GM19468 (cell line): ENCODE measurements around the gene PTDSS2.

Experiments used
- ATAC-seq: cut with Tn5 transposase; IDR thresholded peaks from one replicate; pipeline ENCODE4 v1.9.1; 2021; ENCODE audit warnings: mild to moderate bottlenecking, moderate library complexity, moderate number of reproducible peaks; ENCODE audit not compliant: unreplicated experiment; ENCODE audit errors: extremely low read depth

The PTDSS2 gene

DNA sequence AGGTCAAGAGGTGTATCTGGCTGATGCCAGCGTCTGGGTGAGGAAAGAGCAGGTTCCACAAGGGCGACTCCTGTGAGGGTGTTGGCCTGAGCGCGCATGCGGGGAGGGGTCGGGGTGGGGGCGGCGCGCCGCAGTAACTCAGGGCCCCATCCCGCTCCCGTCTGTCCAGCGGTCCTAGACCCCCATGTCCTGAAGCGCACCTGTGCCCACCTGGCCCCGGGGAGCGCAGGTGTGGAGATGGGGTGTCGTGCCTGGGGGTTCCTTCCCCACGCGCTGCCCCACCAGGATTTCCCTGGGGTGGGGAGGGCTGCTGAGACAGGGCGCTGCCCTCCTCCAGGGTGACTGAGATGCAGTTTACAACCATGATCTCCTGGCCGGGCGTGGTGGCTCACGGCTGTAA lies 36.1 kb downstream of the PTDSS2 start:
- ATAC-seq, result no peak

- ATAC-seq, result no peak
Measured at GRCh38 chr11:487571-488021, 37.5 kb downstream of the PTDSS2 start.

DNA sequence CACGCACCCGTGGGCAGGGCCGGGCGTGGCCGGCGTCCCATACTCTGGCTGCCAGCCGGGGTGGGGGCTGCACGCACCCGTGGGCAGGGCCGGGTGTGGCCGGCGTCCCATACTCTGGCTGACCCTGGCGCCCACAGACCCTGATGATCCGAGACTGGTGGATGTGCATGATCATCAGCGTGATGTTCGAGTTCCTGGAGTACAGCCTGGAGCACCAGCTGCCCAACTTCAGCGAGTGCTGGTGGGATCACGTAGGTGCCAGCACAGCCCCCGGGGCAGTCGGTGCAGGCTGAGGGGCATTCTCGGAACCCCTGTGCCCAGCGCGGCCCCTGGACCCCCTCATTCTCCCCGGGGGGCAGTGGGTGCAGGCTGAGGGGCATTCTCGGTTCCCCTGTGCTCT lies 38.0 kb downstream of the PTDSS2 start:
- ATAC-seq, result no peak

DNA sequence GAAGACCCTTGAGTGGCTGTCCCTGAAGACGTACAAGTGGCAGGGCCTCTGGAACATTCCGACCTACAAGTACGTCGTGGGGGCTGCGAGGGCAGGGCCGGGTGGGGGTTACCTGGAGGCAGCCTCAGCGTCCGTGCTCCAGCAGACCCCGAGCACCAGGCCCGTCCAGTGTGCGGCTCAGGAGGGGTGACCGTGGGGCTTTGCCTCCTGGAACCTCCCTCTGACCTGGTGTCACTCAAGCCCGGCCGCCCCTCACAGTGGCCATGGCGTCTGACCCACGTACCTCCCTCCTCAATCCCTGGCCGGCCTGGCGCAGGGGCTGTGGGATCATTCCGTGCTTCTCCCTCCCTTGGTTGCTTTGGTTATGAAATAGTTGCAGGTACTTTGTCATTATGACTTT lies 38.5 kb downstream of the PTDSS2 start:
- no peak for ATAC-seq

- no peak for ATAC-seq
Measured at GRCh38 chr11:488992-489391, 38.9 kb downstream of the PTDSS2 start.

- ATAC-seq, result no peak
Measured at GRCh38 chr11:489610-490185, 39.6 kb downstream of the PTDSS2 start.

DNA sequence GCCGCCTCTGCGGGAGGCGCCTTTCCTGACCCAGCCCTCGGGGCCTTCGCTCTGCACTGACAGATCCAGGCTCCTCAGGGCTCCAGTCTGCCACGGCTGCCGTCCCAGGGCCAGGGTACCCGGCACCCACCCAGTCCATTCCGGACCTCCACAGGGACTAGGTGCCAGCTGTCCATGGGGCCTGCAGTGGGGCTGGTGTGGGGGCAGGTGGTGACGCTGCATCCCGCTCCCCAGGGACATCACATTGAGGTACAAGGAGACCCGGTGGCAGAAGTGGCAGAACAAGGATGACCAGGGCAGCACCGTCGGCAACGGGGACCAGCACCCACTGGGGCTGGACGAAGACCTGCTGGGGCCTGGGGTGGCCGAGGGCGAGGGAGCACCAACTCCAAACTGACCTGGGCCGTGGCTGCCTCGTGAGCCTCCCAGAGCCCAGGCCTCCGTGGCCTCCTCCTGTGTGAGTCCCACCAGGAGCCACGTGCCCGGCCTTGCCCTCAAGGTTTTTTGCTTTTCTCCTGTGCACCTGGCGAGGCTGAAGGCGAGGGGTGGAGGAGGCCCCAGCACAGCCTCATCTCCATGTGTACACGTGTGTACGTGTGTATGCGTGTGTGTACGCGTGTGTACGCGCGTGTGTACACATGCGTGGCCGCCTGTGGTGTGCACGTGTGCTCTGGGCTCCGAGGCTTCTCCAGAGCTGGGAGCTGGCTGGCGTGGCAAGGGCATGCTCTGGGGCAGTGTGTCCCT lies 40.3 kb downstream of the PTDSS2 start:
- no peak for ATAC-seq

GRCh38 chr11:490930-491260 lies 40.8 kb downstream of the PTDSS2 start:
- ATAC-seq, result no peak

- ATAC-seq, result no peak
Measured at GRCh38 chr11:491358-491757, 41.3 kb downstream of the PTDSS2 start.

DNA sequence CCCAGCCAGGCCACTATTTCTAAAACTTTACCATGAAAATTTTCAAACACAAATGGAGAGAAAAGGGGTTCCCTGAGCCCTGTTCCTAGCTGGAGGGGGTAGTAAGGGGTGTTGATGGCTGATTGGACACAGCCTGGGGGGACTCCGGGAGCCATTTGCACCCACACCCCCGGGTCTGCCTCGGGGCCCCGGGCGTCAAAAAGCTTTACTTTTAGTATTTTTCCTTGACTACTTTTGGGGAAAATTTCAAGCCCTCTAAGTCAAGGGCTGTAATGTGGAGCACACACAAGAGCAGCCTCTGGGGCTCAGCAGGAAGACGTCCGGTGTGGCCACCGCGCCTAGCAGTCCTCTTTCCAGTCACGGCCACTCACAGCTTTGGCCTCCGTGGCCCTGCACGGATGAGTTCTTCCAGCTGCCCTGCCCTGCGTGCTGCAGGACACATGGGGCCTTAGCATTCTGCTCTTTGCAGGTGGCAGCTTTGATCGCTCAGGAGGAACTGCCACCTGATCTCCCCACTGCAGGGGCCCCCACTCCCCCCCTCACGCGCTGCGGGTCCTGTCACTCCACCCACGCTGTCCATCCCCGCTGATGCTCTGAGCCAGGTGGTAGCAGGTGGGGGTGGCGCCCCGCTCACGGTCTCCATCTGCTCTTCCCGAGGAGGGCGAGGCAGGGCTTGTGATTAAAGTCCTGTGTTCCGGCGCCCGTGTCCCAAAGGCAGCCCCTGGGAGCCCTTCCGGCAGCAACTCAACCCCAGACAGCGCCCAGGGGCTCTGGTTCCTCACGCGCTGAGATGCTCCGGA lies 42.5 kb downstream of the PTDSS2 start:
- no peak for ATAC-seq

- no peak for ATAC-seq
Measured at GRCh38 chr11:494761-495536, 44.9 kb downstream of the PTDSS2 start.

- ATAC-seq, result no peak
Measured at GRCh38 chr11:495537-495931, 45.5 kb downstream of the PTDSS2 start.

DNA sequence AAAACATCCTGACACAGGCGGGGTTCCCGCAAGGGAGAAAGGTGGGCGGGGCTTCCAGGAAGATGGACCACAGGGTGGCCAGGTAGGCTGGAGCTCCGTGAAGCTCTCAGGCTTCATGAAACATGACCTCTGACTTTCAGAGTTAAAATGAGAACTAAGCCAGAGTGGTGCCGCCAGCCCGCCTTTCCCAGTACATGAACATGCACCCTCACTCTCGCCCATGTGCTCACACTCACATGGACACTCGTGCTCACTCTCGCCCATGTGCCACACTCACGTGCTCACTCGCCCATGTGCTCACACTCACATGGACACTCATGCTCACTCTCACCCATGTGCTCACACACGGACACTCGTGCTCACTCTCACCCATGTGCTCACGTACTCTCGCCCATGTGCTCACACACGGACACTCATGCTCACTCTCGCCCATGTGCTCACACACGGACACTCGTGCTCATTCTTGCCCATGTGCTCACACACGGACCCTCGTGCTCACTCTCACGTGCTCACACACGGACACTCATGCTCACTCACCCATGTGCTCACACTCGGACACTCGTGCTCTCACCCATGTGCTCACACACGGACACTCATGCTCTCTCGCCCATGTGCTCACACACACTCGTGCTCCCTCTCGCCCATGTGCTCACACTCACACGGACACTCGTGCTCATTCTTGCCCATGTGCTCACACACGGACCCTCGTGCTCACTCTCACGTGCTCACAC lies 46.9 kb downstream of the PTDSS2 start:
- ATAC-seq, result no peak

- no peak for ATAC-seq
Measured at GRCh38 chr11:497565-498296, 47.7 kb downstream of the PTDSS2 start.

DNA sequence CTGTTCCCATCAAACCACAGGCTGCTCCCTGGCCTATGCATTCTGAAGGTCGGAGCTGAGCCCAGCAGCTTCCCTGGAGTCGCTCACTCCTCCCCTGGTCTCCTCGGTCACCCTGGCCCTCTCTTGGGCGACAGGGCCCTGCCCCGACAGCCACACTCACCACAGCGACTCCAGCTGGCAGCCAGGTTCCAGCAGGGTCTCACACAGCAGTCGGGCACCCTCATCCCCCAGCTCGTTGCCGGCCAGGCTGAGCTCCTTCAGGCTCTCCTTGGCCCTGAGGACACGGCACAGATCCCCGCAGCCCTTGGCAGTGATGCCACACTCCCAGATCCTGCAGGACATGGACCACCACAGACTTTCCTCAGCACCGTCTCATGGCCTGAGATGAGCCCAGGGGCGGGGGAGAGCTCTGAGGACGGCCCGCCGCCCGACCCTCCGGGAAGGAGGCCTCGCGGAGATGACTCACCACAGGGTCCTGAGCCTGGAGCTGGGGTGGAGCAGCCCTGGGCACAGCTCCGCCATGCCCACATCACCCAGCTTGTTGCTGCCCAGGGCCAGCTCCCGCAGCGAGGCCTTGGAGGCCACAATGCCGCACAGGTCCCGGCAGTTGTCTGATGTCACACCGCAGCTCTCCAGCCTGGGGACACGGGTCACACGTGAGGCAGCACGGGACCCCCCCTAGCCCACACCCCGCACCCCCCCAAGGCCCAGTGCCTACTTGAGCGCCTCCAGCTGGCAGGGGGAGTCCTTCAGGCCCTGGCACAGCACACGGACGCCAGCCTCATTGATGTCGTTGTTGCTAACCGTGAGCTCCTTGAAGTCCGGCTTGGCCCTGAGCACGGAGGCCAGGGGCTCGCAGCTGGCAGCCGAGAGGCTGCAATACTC lies 48.5 kb downstream of the PTDSS2 start:
- no peak for ATAC-seq

DNA sequence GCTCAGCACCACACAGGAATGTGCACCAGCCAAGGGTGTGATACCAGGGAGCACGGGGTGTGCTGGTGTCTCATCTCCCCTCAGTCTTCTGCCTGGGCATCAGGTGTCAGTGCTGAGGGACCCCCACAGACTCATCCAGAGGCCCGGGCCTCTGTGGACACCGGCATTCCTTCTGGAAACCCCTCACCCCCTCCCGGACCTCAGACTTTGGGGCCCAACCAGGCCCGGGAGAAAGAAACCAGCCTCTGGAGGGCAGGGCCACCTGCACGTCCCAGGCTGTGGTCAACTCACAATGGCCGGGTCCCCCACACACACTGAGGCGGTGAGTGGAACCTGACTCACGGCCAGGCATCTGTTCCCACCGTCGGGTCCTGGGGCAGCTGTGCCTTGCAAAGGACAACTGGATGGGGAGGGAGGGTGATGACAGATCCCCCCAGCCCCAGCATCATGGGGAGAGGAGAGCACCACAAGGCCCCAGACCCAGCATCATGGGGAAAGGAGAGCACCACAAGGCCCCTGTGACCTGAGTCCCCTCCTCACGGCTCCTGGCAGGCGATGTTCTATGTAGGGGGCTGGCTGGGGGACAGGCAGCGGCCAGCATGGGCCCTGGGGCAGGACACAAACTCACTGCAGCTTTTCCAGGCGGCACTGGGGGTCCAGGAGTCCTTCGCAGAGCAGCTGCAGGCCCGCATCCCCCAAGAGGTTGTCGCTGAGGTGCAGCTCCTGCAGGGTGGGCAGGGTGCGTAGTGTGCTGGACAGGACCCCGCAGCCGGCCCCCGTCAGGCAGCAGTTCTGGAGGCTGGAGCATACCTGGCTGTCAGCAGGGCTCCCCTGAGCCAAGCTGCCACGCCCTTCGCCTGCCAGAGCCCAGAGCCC lies 49.4 kb downstream of the PTDSS2 start:
- ATAC-seq, result no peak

GRCh38 chr11:501001-501682 lies 51.1 kb downstream of the PTDSS2 start:
- ATAC-seq, result no peak
